Skeletal muscle tissue (tissue), 4 donors: Measurements from ENCODE around the gene BIVM. TPM values are rescaled to one million over a fixed set of nuclear protein-coding genes. Genes with fewer than 3 reads are reported as not detected.
"Not testable (repeated sequence)": the region's sequence is repeated elsewhere in the genome, so short reads cannot be mapped to it uniquely, and the experiment has no call there.

Experiments used
- H3K27ac ChIP-seq: one replicate; pipeline ENCODE4 v1.7.0; 2013; ENCODE audit warnings: mild to moderate bottlenecking, low read depth, low read length, inconsistent platforms
- H3K27me3 ChIP-seq, 3 donors: one replicate each; pipeline ENCODE4 v1.7.0; 2013; ENCODE audit warnings: low read length in 3 of 3; ENCODE audit not compliant: control insufficient read depth in 3 of 3, insufficient read depth in 3 of 3
- H3K36me3 ChIP-seq, 3 donors: one replicate each; pipeline ENCODE4 v1.7.0; 2013; ENCODE audit warnings: low read length in 3 of 3; ENCODE audit not compliant: control insufficient read depth in 3 of 3, insufficient read depth in 3 of 3
- H3K4me1 ChIP-seq, 3 donors: one replicate each; pipeline ENCODE4 v1.7.0; 2013; ENCODE audit warnings: low read length in 3 of 3, mild to moderate bottlenecking in 3 of 3; ENCODE audit not compliant: control insufficient read depth in 3 of 3, insufficient read depth in 3 of 3
- H3K4me3 ChIP-seq, 3 donors: one replicate each; pipeline ENCODE4 v1.7.0; 2013; ENCODE audit warnings: low read length in 3 of 3
- H3K9ac ChIP-seq, 3 donors: one replicate each; pipeline ENCODE4 v1.7.0; 2013; ENCODE audit warnings: low read length in 3 of 3, mild to moderate bottlenecking in 3 of 3, moderate library complexity in 2 of 3, low read depth in 1 of 3
- H3K9me3 ChIP-seq, 3 donors: one replicate each; pipeline ENCODE4 v1.7.0; 2013; ENCODE audit warnings: low read length in 3 of 3; ENCODE audit not compliant: control insufficient read depth in 3 of 3
- total RNA-seq: library from RNA; depleted of rRNA; stranded (reverse); fragments of >200 nt; gene quantifications from one replicate; pipeline ENCODE4 v1.2.3, GENCODE V29; 2014
- donor health status: Osteomylitis.

BIVM gene
- total RNA-seq, 1 donor from 2014 or later = 28.2 TPM

DNA sequence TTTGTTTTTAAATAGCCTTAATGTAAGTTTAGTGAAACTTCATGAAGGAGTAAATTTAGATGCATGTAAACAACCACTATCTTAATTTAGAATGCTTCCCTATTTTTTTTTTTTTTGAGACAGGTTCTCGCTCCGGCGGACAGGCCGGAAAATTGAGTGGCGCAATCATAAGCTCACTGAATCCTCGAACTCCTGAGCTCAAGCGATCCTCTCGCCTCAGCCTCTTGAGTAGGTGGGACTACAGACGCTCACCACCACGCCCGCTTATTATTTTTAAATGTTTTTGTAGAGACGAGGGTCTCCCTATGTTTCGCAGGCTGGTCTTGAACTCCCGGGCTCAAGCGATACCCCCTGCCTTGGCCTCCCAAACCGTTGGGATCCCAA, 26.9 kb upstream of the BIVM start:
- peak overlapping the region in 1 of 3 donors; percentile 79 for H3K4me3 ChIP-seq
- no peaks in the 10 kb centered on the region for H3K27me3 ChIP-seq
- H3K27ac ChIP-seq = no peak overlapping the region
- no peak overlapping the region for H3K9ac ChIP-seq
- H3K36me3 ChIP-seq = peaks cover 0 to 4% (median 0%) of the 10 kb centered on the region in 3 donors
- peaks cover 5 to 20% (median 6%) of the 10 kb centered on the region in 3 donors for H3K4me1 ChIP-seq
- no peaks in the 10 kb centered on the region for H3K9me3 ChIP-seq

DNA sequence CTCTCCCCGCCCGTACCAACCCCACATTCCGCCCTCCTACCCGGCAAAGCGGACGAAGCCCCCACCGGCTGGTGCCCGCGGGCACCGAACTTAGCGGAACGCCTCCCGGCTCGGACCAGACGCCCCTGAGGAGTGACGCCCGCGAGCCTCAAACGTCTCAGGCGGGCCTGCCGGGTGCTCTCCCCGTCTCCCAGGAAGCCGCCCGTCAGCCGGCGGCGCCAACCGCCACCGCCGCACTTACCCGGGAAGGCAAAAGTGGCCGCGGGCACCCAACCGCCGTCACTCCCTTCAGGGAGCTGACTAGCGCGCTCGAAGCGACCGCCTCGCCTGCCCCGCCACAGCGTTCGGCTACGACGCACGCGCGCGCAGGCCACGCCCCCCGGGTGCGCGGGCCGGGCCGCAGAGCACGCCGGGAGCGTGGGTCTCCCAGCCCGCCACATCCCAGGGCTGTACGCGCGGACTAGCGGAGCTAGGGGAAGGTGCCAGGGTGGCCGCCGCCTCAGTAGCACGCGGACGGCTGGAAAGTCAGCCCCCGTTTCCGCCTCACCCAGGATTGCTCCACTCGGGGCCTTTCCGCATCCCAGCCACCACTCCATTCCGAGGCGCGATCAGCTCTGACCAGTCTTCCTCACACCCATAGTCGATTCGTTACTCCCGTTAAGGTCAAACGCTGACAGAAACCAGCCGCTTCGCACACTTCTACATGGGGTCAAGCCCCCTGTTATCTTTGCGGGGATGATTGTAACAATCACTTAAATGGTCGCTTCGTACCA, 25.3 kb upstream of the BIVM start, which contains the start of gene TEX30:
TEX30 (minus strand) TSS at position 346 of the 773 bp plus-strand sequence. CDS start 3,760 bp downstream, outside the sequence.
- Histone ChIP-seq H3K9me3 (no peaks in the 10 kb centered on the region), H3K9ac (peak within 1 kb of the TSS; percentile 83 to 88 (median 85)), H3K36me3 (no peaks in the 10 kb centered on the region), H3K4me3 (peak within 1 kb of the TSS; percentile 79 to 90 (median 89)), H3K27me3 (no peaks in the 10 kb centered on the region), H3K27ac (peak within 1 kb of the TSS; percentile 82), H3K4me1 (peaks cover 5 to 20% (median 6%) of the 10 kb centered on the region in 3 donors)

DNA sequence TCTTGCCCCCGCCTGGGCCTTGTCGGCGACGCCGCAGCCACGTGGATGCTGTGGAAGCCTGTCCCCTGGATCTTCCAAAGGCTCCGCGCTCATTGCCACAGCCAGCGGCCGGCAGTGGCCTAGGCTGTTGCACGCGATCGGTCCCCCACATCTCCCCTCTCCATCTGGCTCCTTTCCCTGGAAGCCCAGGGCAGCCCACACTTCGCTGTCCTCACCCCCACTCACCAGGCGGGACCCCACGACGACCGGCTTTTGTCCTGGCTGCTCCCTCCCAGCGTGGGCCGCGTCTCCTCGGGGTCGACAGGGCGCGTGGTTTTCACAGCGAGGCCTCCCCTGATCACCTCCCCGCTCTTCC, 24.7 kb upstream of the BIVM start:
- Histone ChIP-seq H3K4me3 (peak overlapping the region; percentile 79 to 90 (median 89)), H3K9me3 (no peaks in the 10 kb centered on the region), H3K4me1 (peaks cover 5 to 20% (median 6%) of the 10 kb centered on the region in 3 donors), H3K9ac (peak overlapping the region; percentile 83 to 88 (median 85)), H3K27me3 (no peaks in the 10 kb centered on the region), H3K27ac (peak overlapping the region; percentile 82), H3K36me3 (no peaks in the 10 kb centered on the region)

DNA sequence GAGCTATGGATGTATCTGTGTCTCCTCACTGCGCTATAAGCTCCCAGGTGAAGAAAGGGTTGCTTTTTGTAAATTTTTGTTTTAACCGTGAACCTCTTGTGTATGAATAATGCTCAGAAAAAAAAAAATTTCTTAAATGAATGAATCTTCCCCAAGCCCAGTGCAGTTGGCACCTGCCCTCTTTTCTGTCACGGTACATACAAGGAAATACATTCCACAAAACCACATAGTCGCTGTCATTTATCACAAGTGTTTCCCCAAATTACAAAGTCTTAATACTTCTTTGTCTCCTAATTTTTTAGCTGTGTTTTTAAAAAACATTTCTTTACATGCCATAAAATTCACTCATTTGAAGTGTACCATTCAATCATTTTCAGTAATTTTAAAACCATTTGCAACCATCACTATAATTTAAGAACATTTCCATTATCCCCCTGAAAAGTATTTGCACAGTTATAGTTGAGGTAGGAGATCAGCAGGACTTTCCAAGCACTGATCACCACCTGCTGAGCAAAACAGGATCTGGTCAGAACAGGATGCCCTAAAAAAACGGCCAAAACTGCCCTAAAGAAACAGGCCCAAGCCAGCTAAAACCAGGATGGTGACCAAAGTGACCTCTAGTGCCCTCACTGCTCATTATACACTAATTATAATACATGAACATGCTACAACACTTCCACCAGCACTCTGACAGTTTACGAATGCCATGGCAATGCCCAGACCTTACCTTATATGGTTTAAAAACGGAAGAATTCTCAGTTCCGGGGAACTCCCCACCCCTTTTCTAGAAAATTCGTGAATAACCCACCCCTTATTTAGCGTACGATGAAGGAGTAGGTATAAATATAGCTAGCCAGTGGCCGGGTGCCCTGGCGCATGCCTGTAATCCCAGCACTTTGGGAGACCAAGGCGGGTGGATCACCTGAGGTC, 24.1 kb upstream of the BIVM start:
- H3K9me3 ChIP-seq = no peaks in the 10 kb centered on the region
- H3K4me1 ChIP-seq = peaks cover 5 to 20% (median 6%) of the 10 kb centered on the region in 3 donors
- H3K27me3 ChIP-seq = no peaks in the 10 kb centered on the region
- H3K4me3 ChIP-seq = peak overlapping the region in 1 of 3 donors; percentile 9
- no peak overlapping the region for H3K9ac ChIP-seq
- H3K27ac ChIP-seq = no peak overlapping the region
- no peaks in the 10 kb centered on the region for H3K36me3 ChIP-seq

DNA sequence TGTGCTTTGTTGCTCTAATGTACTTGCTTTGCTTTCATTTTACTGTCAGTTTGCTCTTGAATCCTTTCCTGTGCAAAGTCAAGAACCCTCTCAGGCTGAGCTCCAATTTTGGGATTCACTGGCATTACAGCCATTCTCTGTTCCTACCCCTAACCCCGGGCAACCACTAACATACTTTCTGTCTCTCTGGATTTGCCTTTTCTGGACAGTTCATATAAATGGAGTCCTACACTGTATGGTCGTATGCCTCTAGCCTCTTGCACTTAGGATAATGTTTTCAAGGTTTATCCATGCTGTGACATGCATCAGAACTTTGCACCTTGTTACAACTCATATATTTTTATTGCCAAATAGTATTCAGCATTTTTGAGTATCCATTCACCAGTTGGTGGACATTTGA, 22.6 kb upstream of the BIVM start:
- H3K9me3 ChIP-seq = no peaks in the 10 kb centered on the region
- H3K4me3 ChIP-seq = no peak overlapping the region
- H3K36me3 ChIP-seq = no peaks in the 10 kb centered on the region
- peaks cover 5 to 20% (median 6%) of the 10 kb centered on the region in 3 donors for H3K4me1 ChIP-seq
- no peak overlapping the region for H3K9ac ChIP-seq
- H3K27me3 ChIP-seq = no peaks in the 10 kb centered on the region
- no peak overlapping the region for H3K27ac ChIP-seq

DNA sequence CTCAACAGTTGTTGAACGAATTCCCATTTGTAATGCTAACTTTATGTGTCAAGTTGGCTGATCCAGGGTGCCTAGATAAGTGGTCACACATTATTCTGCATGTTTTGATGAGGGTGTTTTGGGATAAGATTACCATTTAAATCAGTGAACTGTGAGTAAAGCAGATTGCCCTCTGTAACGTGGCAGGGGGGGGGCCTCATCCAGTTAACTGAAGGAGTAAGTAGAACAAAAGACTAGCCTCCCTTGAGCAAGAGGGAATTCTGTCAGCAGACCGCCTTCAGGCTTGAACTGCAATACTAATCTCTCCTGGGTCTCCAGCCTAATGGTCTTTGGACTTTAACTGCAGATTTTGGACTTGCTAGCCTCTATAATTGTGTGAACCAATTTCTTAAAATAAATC, 21.2 kb upstream of the BIVM start:
- peaks cover 5 to 14% (median 6%) of the 10 kb centered on the region in 3 donors for H3K4me1 ChIP-seq
- no peaks in the 10 kb centered on the region for H3K9me3 ChIP-seq
- no peak overlapping the region for H3K4me3 ChIP-seq
- H3K27ac ChIP-seq = no peak overlapping the region
- H3K36me3 ChIP-seq = no peaks in the 10 kb centered on the region
- no peak overlapping the region for H3K9ac ChIP-seq
- no peaks in the 10 kb centered on the region for H3K27me3 ChIP-seq

DNA sequence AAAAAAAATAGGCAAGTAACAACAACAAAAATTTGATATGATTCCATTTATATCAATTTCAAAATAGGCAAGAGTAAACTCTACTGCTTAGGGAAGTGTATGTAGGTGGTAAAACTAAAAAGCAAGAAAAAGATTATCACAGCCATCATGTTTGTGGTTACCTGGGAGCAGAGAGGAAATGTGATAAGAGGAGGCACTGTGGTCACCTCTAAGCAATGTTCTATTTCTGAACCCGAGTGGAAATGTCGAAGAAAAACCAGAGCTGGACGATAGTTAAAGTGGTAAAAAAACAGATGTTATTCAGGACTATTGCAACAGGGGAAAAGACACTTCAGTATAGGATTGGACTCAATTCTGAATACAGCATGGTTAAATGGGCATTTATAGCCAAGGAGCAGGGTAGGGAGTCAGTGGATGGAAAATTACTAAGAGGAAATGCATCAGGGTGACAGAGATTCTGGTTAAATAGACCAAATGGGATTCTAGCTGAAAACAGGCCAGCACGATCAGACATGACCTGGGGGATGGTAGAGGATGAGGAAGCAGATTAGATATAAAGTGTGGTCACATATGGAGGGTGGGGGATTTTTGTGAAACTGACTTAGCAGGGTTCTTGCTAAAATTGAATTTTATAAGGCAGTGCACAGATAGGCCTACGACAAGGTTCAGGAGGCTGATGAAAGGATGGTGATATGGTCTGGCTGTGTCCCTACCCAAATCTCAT, 19.3 kb upstream of the BIVM start:
- Histone ChIP-seq H3K27me3 (no peaks in the 10 kb centered on the region), H3K27ac (no peak overlapping the region), H3K4me3 (no peak overlapping the region), H3K9me3 (no peaks in the 10 kb centered on the region), H3K36me3 (peaks cover 0 to 1% (median 0%) of the 10 kb centered on the region in 3 donors), H3K9ac (no peak overlapping the region), H3K4me1 (no peaks in the 10 kb centered on the region)

DNA sequence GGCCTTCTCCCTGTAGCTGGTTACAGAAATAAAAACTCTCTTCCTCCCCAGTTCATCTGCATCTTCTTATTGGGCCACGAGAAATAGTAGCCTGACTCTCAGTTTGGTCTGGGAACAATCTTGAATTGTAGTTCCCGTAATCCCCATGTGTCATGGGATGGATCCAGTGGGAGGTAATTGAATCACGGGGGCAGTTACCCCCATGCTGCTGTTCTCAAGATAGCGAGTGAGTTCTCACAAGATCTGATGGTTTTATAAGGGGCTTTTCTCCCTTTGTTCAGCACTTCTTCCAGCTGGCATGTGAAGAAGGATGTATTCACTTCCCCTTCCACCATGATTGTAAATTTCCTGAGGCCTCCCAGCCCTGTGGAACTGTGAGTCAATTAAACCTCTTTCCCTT, 18.3 kb upstream of the BIVM start:
- H3K27ac ChIP-seq, H3K36me3 ChIP-seq, H3K27me3 ChIP-seq, H3K4me1 ChIP-seq, H3K4me3 ChIP-seq, H3K9me3 ChIP-seq, H3K9ac ChIP-seq: not testable (repeated sequence)

DNA sequence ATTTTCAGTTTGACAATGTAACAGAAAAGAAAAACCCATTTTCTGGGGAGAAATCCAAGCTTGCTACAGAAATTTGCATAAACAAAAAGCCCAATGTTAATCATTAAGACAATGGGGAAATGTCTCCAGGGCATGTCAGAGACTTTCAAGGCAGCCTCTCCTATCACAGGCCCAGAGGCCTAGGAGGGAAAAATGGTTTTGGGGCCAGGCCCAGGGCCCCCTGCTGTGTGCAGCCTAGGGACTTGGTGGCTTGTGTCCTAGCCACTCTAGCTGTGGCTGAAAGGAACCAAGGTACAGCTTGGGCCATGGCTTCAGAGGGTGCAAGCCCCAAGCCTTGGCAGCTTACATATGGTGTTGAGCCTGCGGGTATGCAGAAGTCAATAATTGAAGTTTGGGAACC, 17.3 kb upstream of the BIVM start:
- H3K9ac ChIP-seq = no peak overlapping the region
- H3K9me3 ChIP-seq = no peaks in the 10 kb centered on the region
- no peak overlapping the region for H3K27ac ChIP-seq
- no peak overlapping the region for H3K4me3 ChIP-seq
- no peaks in the 10 kb centered on the region for H3K27me3 ChIP-seq
- H3K4me1 ChIP-seq = no peaks in the 10 kb centered on the region
- peaks cover 0 to 7% (median 0%) of the 10 kb centered on the region in 3 donors for H3K36me3 ChIP-seq
